ENCODE data around the gene OR4K15. TPM values are rescaled to one million over a fixed set of nuclear protein-coding genes. Genes with fewer than 3 reads are reported as not detected.

Gene OR4K15
- total and polyA plus RNA-seq, 2 of the 4 experiments (the other 2 are of a cell fraction): not detected

- dilution Hi-C loops (cut with HindIII; ENCODE audit: low sequenced_read_pairs, unreplicated experiment): no loop called here
- no peak within 1 kb of the TSS for H3K9ac ChIP-seq (ENCODE audit: low read depth, low read length)
- no peak within 1 kb of the TSS for H3K56ac ChIP-seq (ENCODE audit: extremely low read depth, insufficient read depth, low read length)
- ATAC-seq (ENCODE audit: low read depth): no peak
- no peak for DNase-seq
- H3K4me2 ChIP-seq (ENCODE audit: low read depth, low read length): no peak within 1 kb of the TSS
- H3K4me3 ChIP-seq (ENCODE audit: insufficient read depth, low read depth, low read length): no peak within 1 kb of the TSS
- peaks cover 6% of the 10 kb centered on the region; the same call in 1 of the 2 replicates for H3K9me3 ChIP-seq (ENCODE audit: control insufficient read depth, insufficient read depth, low read length)
- intact Hi-C loops (cut with micrococcal nuclease): no loop called here
- no peaks in the 10 kb centered on the region for H3K9me1 ChIP-seq (ENCODE audit: insufficient read depth, low read length)
- H2AFZ ChIP-seq (replicated peaks; ENCODE audit: low read length, poor library complexity): no peak within 1 kb of the TSS
- H2BK5ac ChIP-seq (ENCODE audit: low read depth, low read length, poor library complexity, severe bottlenecking): no peak within 1 kb of the TSS
- no peak within 1 kb of the TSS for H2BK15ac ChIP-seq (ENCODE audit: low read depth, low read length)
- H2AK5ac ChIP-seq (ENCODE audit: low read depth, low read length): no peak within 1 kb of the TSS
- no peak within 1 kb of the TSS for H4K5ac ChIP-seq (ENCODE audit: low read depth, low read length)
- no peak within 1 kb of the TSS for H3K27ac ChIP-seq (ENCODE audit: insufficient read depth, low read length)
- in situ Hi-C loops (cut with MboI; ENCODE audit: low sequenced_read_pairs): no loop called here
- no peak within 1 kb of the TSS for H2BK120ac ChIP-seq (ENCODE audit: low read depth, low read length)
- no peak within 1 kb of the TSS for H4K91ac ChIP-seq (ENCODE audit: insufficient read depth, low read depth, low read length)
- no peak within 1 kb of the TSS for H3K4ac ChIP-seq (ENCODE audit: low read depth, low read length)
- no peak within 1 kb of the TSS for H3K14ac ChIP-seq (replicated peaks; ENCODE audit: low read depth, low read length)
- no peak within 1 kb of the TSS for H4K8ac ChIP-seq (ENCODE audit: low read depth in 2 of 2, low read length in 2 of 2)
- H3K18ac ChIP-seq (ENCODE audit: low read depth, low read length): no peak within 1 kb of the TSS
- no peaks in the 10 kb centered on the region for H3K36me3 ChIP-seq (ENCODE audit: control insufficient read depth, insufficient read depth, low read length)
- H3K23ac ChIP-seq (ENCODE audit: low read depth, low read length): no peak within 1 kb of the TSS
- no peaks in the 10 kb centered on the region for H3K27me3 ChIP-seq (ENCODE audit: control insufficient read depth, insufficient read depth, low read length)
- no peaks in the 10 kb centered on the region for H3K4me1 ChIP-seq (ENCODE audit: control insufficient read depth, insufficient read depth, low read length)
- H3K79me1 ChIP-seq (ENCODE audit: low read depth in 1 of 2, low read length in 2 of 2): no peaks in the 10 kb centered on the region
- TF ChIP-seq BHLHE40 (IDR thresholded peaks at IDR 0.05; ENCODE audit: low read depth, low read length): no peak
- no peak for TF ChIP-seq MXI1 (IDR thresholded peaks at IDR 0.05; ENCODE audit: borderline replicate concordance, low read depth, low read length)
- TF ChIP-seq CHD1 (IDR thresholded peaks at IDR 0.05; ENCODE audit: low read depth, low read length): no peak
- no peak for TF ChIP-seq RCOR1 (IDR thresholded peaks at IDR 0.05; ENCODE audit: insufficient replicate concordance, low read length)
- no peak for TF ChIP-seq USF2 (IDR thresholded peaks at IDR 0.05; ENCODE audit: low read depth, low read length)
- TF ChIP-seq SMC3 (IDR thresholded peaks at IDR 0.05; ENCODE audit: low read depth, low read length): no peak
- no peak for TF ChIP-seq CEBPB (IDR thresholded peaks at IDR 0.05; ENCODE audit: low read depth, low read length)
- TF ChIP-seq ELK1 (IDR thresholded peaks at IDR 0.05; ENCODE audit: borderline replicate concordance, low read depth, low read length): no peak
- H4K20me1 ChIP-seq (ENCODE audit: insufficient read depth, low read length): no peaks in the 10 kb centered on the region
- CTCF ChIA-PET: no interaction called here
- POLR2A ChIA-PET (ENCODE audit: unreplicated experiment): no interaction called here
- H2BK20ac ChIP-seq (ENCODE audit: low read depth, low read length): no peak within 1 kb of the TSS
- H2AK9ac ChIP-seq (replicated peaks; ENCODE audit: low read depth, low read length, poor library complexity): no peak within 1 kb of the TSS
- BruUV-seq (replicated peaks): no TSS peak
Observed at GRCh38 chr14:20001863-20002262, 26.5 kb downstream of the OR4K15 start, which contains the start of gene OR4Q2. Gene OR4Q2 (plus strand): TSS chr14:20002163.

Measured in IMR-90 (cell line).